Heart right ventricle (tissue), 16 donors: ENCODE measurements around the gene ZFYVE28. TPM values are rescaled to one million over a fixed set of nuclear protein-coding genes. Genes with fewer than 3 reads are reported as not detected.

Experiments
- ATAC-seq, 8 donors: fragments of 200-7000 bp; cut with Tn5 transposase; one replicate each; pipeline ENCODE4 v1.9.1; 2020; ENCODE audit warnings: mild to moderate bottlenecking in 8 of 8, moderate library complexity in 8 of 8, moderate number of reproducible peaks in 1 of 8
- DNase-seq, 2 donors: peaks; one replicate each; pipeline ENCODE4 v3.0.0-alpha.2; 2020
- H3K27ac ChIP-seq, 10 donors: fragments of 200-600 bp; sonication (generic) in 2 of 10; one replicate each; pipeline versions ENCODE4 v1.5.0 to v1.8.0; 2020 to 2022; ENCODE audit warnings: mild to moderate bottlenecking in 3 of 10
- H3K27me3 ChIP-seq, 7 donors: fragments of 200-600 bp; one replicate each; pipeline ENCODE4 v1.8.0; 2021 to 2022; ENCODE audit warnings: mild to moderate bottlenecking in 2 of 7
- H3K36me3 ChIP-seq, 9 donors: fragments of 200-600 bp; sonication (generic) in 1 of 9; one replicate each; pipeline versions ENCODE4 v1.5.0 to v1.8.0; 2020 to 2022; ENCODE audit warnings: mild to moderate bottlenecking in 2 of 9
- H3K4me1 ChIP-seq, 9 donors: fragments of 200-600 bp; sonication (generic) in 1 of 9; one replicate each; pipeline versions ENCODE4 v1.5.0 to v1.8.0; 2020 to 2022; ENCODE audit warnings: mild to moderate bottlenecking in 4 of 9
- H3K4me3 ChIP-seq, 10 donors: fragments of 200-600 bp; sonication (generic) in 2 of 10; one replicate each; pipeline versions ENCODE4 v1.5.0 to v1.8.0; 2020 to 2022; ENCODE audit warnings: mild to moderate bottlenecking in 7 of 10, moderate library complexity in 2 of 10
- H3K9me3 ChIP-seq, 11 donors: fragments of 200-600 bp in 10 of 11; sonication (generic) in 2 of 11; one replicate each; pipeline versions ENCODE4 v1.5.0 to v1.8.0; 2013 to 2022; ENCODE audit warnings: mild to moderate bottlenecking in 2 of 11, control low read depth in 1 of 11, moderate library complexity in 1 of 11
- WGBS, 2 donors: extraction: QIAGEN DNeasy Blood & Tissue Kit; methylation state at CpG; one replicate each; pipeline ENCODE4 v1.1.7; 2013; ENCODE audit warnings: inconsistent platforms in 1 of 2; 5-methylcytosine and 5-hydroxymethylcytosine counted together
- intact Hi-C, 10 donors: fragments of 100-400 bp; cut with DNase I; formaldehyde crosslinking; loops; one replicate each; pipeline versions ENCODE4 v1.11.1 to v1.14.2; 2022
- polyA plus RNA-seq, 2 donors: library from polyadenylated mRNA; stranded (reverse); fragments of 200-250 nt; gene quantifications; one replicate each; pipeline ENCODE4 v1.2.3, GENCODE V29; 2013
- total RNA-seq, 10 donors: library from RNA; stranded (reverse); fragmentation: NEBNext Ultra II Directional in 3 of 10; extraction: Animal tissue kit (Norgen Biotek cat#: 25700) in 3 of 10; gene quantifications; one replicate each; pipeline versions ENCODE4 v1.2.1 to v1.2.4, GENCODE V29; 2021 to 2023
- TF ChIP-seq, protein P1 (sequence below), 9 donors: fragments of 200-600 bp; sonication (generic) in 2 of 9; IDR thresholded peaks; one replicate each; pipeline versions ENCODE4 v1.5.0 to v1.8.0; 2021 to 2022; ENCODE audit warnings: antibody characterized with exemption in 9 of 9, mild to moderate bottlenecking in 5 of 9, moderate library complexity in 1 of 9
- donor health status: Arrhythmogenic right ventricular cardiomyopathy.
- donor health status: ischemic (EF 13 %, LVEDD 7.1; RV severe dilation, severe dysfunction).
- donor health status: healthy with polysubstance abuse.
- donor health status: DM: no; HTN: yes; CAD: no.
- donor health status: DM: no; HTN: no; CAD: no.
- donor health status: ischemic (EF 25% LVEDD 6.9; RV normal size, moderate dysfunction).
- donor health status: ischemic (EF 25% LVEDD 5.7; RV mildly dilated, moderate dysfunction).
- donor health status: healthy.
- donor health status: DM: yes; HTN: yes; CAD: no.
- donor health status: Ischemic cardiomyopathy.
- donor health status: ischemic (EF 35%, LVEDD 5.7; RV mildly dilated, moderate dysfunction).
- donor health status: nonischemic (EF 11% LVEDD 7.7; RV severe dilation, severe dysfunction).
- donor health status: DM: yes; HTN: yes; CAD: no.
- donor health status: PGD.
- donor health status: ischemic (EF 29% LVEDD 5.4; RV normal size, mild dysfunction).
- donor health status: nonischemic (EF 23%, LVEDD 6.1; RV moderate dilation, normal function).

ZFYVE28 gene
- total and polyA plus RNA-seq, 12 donors, result 2.3 to 9.9 (median 3.5) TPM

GRCh38 chr4:2378401-2378800 lies 40.0 kb downstream of the ZFYVE28 start:
- peaks cover 0 to 4% (median 0%) of the 10 kb centered on the region in 9 donors for H3K4me1 ChIP-seq
- no peak for DNase-seq
- 73 to 80% methylated on average over 5 of the region's 5 CpGs for WGBS, 2 donors
- ATAC-seq, result no peak
- H3K27ac ChIP-seq, result no peak overlapping the region
- no peaks in the 10 kb centered on the region for H3K9me3 ChIP-seq
- no peaks in the 10 kb centered on the region for H3K27me3 ChIP-seq
- H3K4me3 ChIP-seq, result no peak overlapping the region
- H3K36me3 ChIP-seq, result no peaks in the 10 kb centered on the region
- TF ChIP-seq, protein P1, sequence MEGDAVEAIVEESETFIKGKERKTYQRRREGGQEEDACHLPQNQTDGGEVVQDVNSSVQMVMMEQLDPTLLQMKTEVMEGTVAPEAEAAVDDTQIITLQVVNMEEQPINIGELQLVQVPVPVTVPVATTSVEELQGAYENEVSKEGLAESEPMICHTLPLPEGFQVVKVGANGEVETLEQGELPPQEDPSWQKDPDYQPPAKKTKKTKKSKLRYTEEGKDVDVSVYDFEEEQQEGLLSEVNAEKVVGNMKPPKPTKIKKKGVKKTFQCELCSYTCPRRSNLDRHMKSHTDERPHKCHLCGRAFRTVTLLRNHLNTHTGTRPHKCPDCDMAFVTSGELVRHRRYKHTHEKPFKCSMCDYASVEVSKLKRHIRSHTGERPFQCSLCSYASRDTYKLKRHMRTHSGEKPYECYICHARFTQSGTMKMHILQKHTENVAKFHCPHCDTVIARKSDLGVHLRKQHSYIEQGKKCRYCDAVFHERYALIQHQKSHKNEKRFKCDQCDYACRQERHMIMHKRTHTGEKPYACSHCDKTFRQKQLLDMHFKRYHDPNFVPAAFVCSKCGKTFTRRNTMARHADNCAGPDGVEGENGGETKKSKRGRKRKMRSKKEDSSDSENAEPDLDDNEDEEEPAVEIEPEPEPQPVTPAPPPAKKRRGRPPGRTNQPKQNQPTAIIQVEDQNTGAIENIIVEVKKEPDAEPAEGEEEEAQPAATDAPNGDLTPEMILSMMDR (IDR thresholded peaks at IDR 0.05), result no peak
- intact Hi-C loops, result no loop called here

DNA sequence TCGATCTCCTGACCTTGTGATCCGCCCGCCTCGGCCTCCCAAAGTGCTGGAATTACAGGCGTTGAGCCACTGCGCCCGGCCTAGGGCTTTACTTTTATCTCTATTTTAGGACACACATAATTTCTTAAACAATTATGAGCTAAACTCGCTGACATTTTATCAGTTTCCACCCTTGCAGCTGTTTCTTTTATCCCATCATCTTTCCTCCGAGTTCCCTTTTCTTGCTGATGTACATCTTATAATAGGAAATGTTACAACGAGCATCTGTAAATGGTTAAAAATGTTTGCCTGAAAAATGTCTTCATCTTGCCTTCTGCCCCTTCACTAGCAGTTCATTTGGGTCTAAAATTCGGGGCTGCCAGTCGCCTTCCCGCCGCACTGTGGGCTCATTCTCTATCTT lies 41.2 kb downstream of the ZFYVE28 start:
- Histone ChIP-seq H3K27me3 (no peaks in the 10 kb centered on the region), H3K27ac (no peak overlapping the region), H3K9me3 (no peaks in the 10 kb centered on the region), H3K4me3 (no peak overlapping the region), H3K4me1 (no peaks in the 10 kb centered on the region), H3K36me3 (no peaks in the 10 kb centered on the region)
- intact Hi-C loops, result no loop called here
- no peak for ATAC-seq
- DNase-seq, result no peak
- TF ChIP-seq, protein P1 (IDR thresholded peaks at IDR 0.05), result no peak
- 83% methylated on average over 14 of the region's 14 CpGs for WGBS, 2 donors

DNA sequence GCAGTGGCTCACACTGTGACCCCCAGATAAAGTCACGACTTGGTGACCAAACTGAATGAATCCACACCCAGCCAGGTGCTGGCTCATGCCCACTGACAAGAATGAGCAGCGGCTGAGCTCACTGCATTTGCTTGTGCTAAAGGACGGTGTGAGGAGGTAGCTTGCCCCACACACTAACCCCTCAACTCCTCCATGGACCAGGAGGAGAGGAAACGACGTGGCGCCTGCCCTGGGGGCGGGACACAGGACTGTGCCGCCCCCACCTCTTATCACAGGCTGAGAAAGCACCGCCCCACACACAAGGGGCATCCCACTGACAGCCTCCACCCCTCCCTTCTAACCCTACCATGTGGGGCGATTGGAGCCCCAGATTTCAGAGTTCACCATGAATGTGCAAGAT lies 43.0 kb downstream of the ZFYVE28 start:
- intact Hi-C loops, result no loop called here
- TF ChIP-seq, protein P1 (IDR thresholded peaks at IDR 0.05), result no peak
- Histone ChIP-seq H3K9me3 (no peaks in the 10 kb centered on the region), H3K36me3 (peaks cover 0 to 4% (median 0%) of the 10 kb centered on the region in 9 donors), H3K27me3 (no peaks in the 10 kb centered on the region), H3K4me1 (no peaks in the 10 kb centered on the region), H3K27ac (no peak overlapping the region), H3K4me3 (no peak overlapping the region)
- DNase-seq (no peak), ATAC-seq (no peak)
- 65 to 68% methylated on average over 10 of the region's 10 CpGs for WGBS, 2 donors

- no peak overlapping the region for H3K4me3 ChIP-seq
- TF ChIP-seq, protein P1 (IDR thresholded peaks at IDR 0.05), result no peak
- H3K4me1 ChIP-seq, result no peaks in the 10 kb centered on the region
- no peak for DNase-seq
- peaks cover 0 to 9% (median 5%) of the 10 kb centered on the region in 11 donors for H3K9me3 ChIP-seq
- H3K36me3 ChIP-seq, result peaks cover 0 to 4% (median 0%) of the 10 kb centered on the region in 9 donors
- 85 to 88% methylated on average over 7 of the region's 7 CpGs for WGBS, 2 donors
- H3K27me3 ChIP-seq, result no peaks in the 10 kb centered on the region
- intact Hi-C loops, result no loop called here
- H3K27ac ChIP-seq, result no peak overlapping the region
- ATAC-seq, result no peak
Observed at GRCh38 chr4:2373532-2373931, 44.9 kb downstream of the ZFYVE28 start.
